Esophagus muscularis mucosa (tissue), 4 donors: Measurements from ENCODE around the gene DLX3. TPM values are rescaled to one million over a fixed set of nuclear protein-coding genes. Genes with fewer than 3 reads are reported as not detected.

ENCODE experiments used
- DNase-seq: peaks from one replicate; pipeline ENCODE4 v3.0.0-alpha.2; 2017; ENCODE audit errors: extremely low spot score
- H3K27ac ChIP-seq, 4 donors: fragments of 200-600 bp; sonication (generic); replicated peaks in 1 of 4; 1 replicate in 3 of 4; 2 replicates in 1 of 4; pipeline ENCODE4 v1.5.1; 2016 to 2019; ENCODE audit warnings: mild to moderate bottlenecking in 1 of 4
- H3K27me3 ChIP-seq, 4 donors: fragments of 200-600 bp; sonication (generic); one replicate each; pipeline versions ENCODE4 v1.5.1 to v1.6.0; 2016 to 2019
- H3K36me3 ChIP-seq, 4 donors: fragments of 200-600 bp; sonication (generic); one replicate each; pipeline ENCODE4 v1.5.1; 2016 to 2019
- H3K4me1 ChIP-seq, 4 donors: fragments of 200-600 bp; sonication (generic); one replicate each; pipeline ENCODE4 v1.5.1; 2016 to 2019
- H3K4me3 ChIP-seq, 4 donors: fragments of 200-600 bp; sonication (generic); 1 replicate in 2 of 4; 2 replicates in 2 of 4; pipeline ENCODE4 v1.5.1; 2016 to 2019; ENCODE audit warnings: mild to moderate bottlenecking in 4 of 4, moderate library complexity in 1 of 4
- H3K9me3 ChIP-seq, 4 donors: fragments of 200-600 bp; sonication (generic); 1 replicate in 3 of 4; 2 replicates in 1 of 4; pipeline ENCODE4 v1.5.1; 2016 to 2019
- EP300 ChIP-seq: sonication (generic); formaldehyde crosslinking; IDR thresholded peaks from one replicate; pipeline ENCODE4 v1.6.1; 2017; ENCODE audit warnings: antibody characterized with exemption
- POLR2A ChIP-seq: fragments of 450-650 bp; IDR thresholded peaks from one replicate; pipeline ENCODE4 v1.6.1; 2017; ENCODE audit warnings: antibody characterized with exemption, moderate library complexity, mild to moderate bottlenecking, low read depth
- POLR2AphosphoS5 ChIP-seq, 2 donors: sonication (generic); formaldehyde crosslinking; IDR thresholded peaks; one replicate each; pipeline ENCODE4 v1.6.1; 2017; ENCODE audit warnings: antibody characterized with exemption in 2 of 2
- WGBS: methylation state at CpG from one replicate; pipeline ENCODE4 v1.1.5; 2018; 5-methylcytosine and 5-hydroxymethylcytosine counted together
- intact Hi-C: fragments of 100-400 bp; cut with DNase I; formaldehyde crosslinking; loops from one replicate; pipeline ENCODE4 v1.15.1; 2023
- total RNA-seq, 4 donors: library from RNA; depleted of rRNA; stranded (reverse); fragments of >200 nt; gene quantifications; one replicate each; pipeline versions ENCODE4 v1.1.0 to v1.2.1, GENCODE V29; 2016
- TF ChIP-seq, protein P1 (sequence below), 3 experiments: fragments of 200-600 bp in 2 of 3; fragments of 450-650 bp in 1 of 3; sonication (generic) in 2 of 3; IDR thresholded peaks; one replicate each; pipeline ENCODE4 v1.5.1; 2017 to 2019; ENCODE audit warnings: antibody characterized with exemption in 3 of 3, mild to moderate bottlenecking in 2 of 3, moderate library complexity in 1 of 3

DLX3 gene
- total RNA-seq, 4 donors from 2014 or later = 0.32 TPM; not detected in 3

- Histone ChIP-seq H3K4me1 (no peaks in the 10 kb centered on the region), H3K9me3 (peaks cover 0 to 32% (median 20%) of the 10 kb centered on the region in 4 donors), H3K27me3 (peaks cover 0 to 17% (median 0%) of the 10 kb centered on the region in 4 donors), H3K36me3 (no peaks in the 10 kb centered on the region), H3K4me3 (no peak overlapping the region), H3K27ac (no peak overlapping the region)
- 73% methylated on average over 2 of the region's 2 CpGs for WGBS
- no peak for TF ChIP-seq POLR2A
- TF ChIP-seq POLR2AphosphoS5 (IDR thresholded peaks at IDR 0.05) = no peak
- TF ChIP-seq, protein P1, sequence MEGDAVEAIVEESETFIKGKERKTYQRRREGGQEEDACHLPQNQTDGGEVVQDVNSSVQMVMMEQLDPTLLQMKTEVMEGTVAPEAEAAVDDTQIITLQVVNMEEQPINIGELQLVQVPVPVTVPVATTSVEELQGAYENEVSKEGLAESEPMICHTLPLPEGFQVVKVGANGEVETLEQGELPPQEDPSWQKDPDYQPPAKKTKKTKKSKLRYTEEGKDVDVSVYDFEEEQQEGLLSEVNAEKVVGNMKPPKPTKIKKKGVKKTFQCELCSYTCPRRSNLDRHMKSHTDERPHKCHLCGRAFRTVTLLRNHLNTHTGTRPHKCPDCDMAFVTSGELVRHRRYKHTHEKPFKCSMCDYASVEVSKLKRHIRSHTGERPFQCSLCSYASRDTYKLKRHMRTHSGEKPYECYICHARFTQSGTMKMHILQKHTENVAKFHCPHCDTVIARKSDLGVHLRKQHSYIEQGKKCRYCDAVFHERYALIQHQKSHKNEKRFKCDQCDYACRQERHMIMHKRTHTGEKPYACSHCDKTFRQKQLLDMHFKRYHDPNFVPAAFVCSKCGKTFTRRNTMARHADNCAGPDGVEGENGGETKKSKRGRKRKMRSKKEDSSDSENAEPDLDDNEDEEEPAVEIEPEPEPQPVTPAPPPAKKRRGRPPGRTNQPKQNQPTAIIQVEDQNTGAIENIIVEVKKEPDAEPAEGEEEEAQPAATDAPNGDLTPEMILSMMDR (IDR thresholded peaks at IDR 0.05) = no peak
- TF ChIP-seq EP300 = no peak
- no peak for DNase-seq
- intact Hi-C loops = no loop called here
These were observed 14.3 kb upstream of the DLX3 start for GRCh38 chr17:50009282-50009681.

DNA sequence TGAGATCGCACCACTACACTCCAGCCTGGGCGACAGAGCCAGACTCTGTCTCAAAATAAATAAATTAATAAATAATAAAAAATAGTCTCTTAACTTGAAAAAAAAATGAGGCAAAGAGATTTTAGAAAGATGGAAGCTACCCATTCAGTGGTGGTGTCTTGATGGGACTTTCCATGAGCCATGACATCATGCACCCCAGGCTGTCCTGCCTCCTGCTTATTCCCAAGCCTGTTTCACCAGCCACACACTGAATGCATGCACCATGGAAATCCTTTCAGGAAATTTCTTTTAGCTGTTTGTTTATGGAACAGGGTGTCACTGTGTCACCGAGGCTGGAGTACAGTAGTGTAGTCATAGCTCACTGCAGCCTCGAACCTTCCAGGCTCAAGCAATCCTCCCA, 8.9 kb upstream of the DLX3 start:
- Histone ChIP-seq H3K27me3 (peaks cover 0 to 55% (median 10%) of the 10 kb centered on the region in 4 donors), H3K36me3 (no peaks in the 10 kb centered on the region), H3K4me1 (no peaks in the 10 kb centered on the region), H3K9me3 (peaks cover 0 to 6% (median 3%) of the 10 kb centered on the region in 4 donors), H3K4me3 (no peak overlapping the region), H3K27ac (no peak overlapping the region)
- no peak for DNase-seq
- no peak for TF ChIP-seq POLR2AphosphoS5 (IDR thresholded peaks at IDR 0.05)
- TF ChIP-seq, protein P1 (IDR thresholded peaks at IDR 0.05) = no peak
- no peak for TF ChIP-seq POLR2A
- no peak for TF ChIP-seq EP300
- WGBS = 79% methylated on average over 4 of the region's 4 CpGs
- intact Hi-C loops = no loop called here

- no peak overlapping the region for H3K27ac ChIP-seq
- DNase-seq = no peak
- 51% methylated on average over 11 of the region's 11 CpGs for WGBS
- no peak overlapping the region for H3K4me3 ChIP-seq
- H3K4me1 ChIP-seq = peaks cover 25 to 41% (median 29%) of the 10 kb centered on the region in 4 donors
- TF ChIP-seq, protein P1 (IDR thresholded peaks at IDR 0.05) = no peak
- TF ChIP-seq EP300 (no peak), POLR2AphosphoS5 (IDR thresholded peaks at IDR 0.05) (no peak)
- no peaks in the 10 kb centered on the region for H3K36me3 ChIP-seq
- intact Hi-C loops = loop anchor here (1.0 to 10.0 kb wide), 2 partner anchors 138 to 424 kb away; partner anchors contain the start of gene NXPH3
- no peaks in the 10 kb centered on the region for H3K9me3 ChIP-seq
- peaks cover 2 to 96% (median 42%) of the 10 kb centered on the region in 4 donors for H3K27me3 ChIP-seq
These were observed 4.0 kb upstream of the DLX3 start for GRCh38 chr17:49998836-49999511.

GRCh38 chr17:49997773-49998703, 3.0 kb upstream of the DLX3 start:
- Histone ChIP-seq H3K27ac (no peak overlapping the region), H3K36me3 (no peaks in the 10 kb centered on the region), H3K4me3 (no peak overlapping the region), H3K4me1 (peaks cover 33 to 50% (median 39%) of the 10 kb centered on the region in 4 donors), H3K9me3 (no peaks in the 10 kb centered on the region), H3K27me3 (peaks cover 2 to 98% (median 44%) of the 10 kb centered on the region in 4 donors)
- intact Hi-C loops = loop anchor here (1.0 to 10.0 kb wide), 4 partner anchors 45 to 423 kb away; partner anchors contain the start of gene NXPH3
- DNase-seq = no peak
- TF ChIP-seq, protein P1 (IDR thresholded peaks at IDR 0.05) = peak; percentile 84 to 98 (median 94)
- TF ChIP-seq EP300 = no peak
- WGBS = 48% methylated on average over 19 of the region's 20 CpGs
